KMS-11 (cell line): ENCODE data around the gene MS4A15.

Source experiments
- H2AFZ ChIP-seq: fragments of 200-600 bp; sonication (generic); 2 replicates; pipeline ENCODE4 v1.6.1; 2016; ENCODE audit warnings: antibody characterized with exemption, mixed run types, low read depth
- H3K27ac ChIP-seq: fragments of 200-600 bp; sonication (generic); 2 replicates; pipeline ENCODE4 v1.6.1; 2016; ENCODE audit warnings: mild to moderate bottlenecking, mixed run types
- H3K27me3 ChIP-seq: fragments of 200-600 bp; sonication (generic); 2 replicates; pipeline ENCODE4 v1.6.1; 2017; ENCODE audit warnings: mild to moderate bottlenecking, low read depth, mixed run types, moderate library complexity; ENCODE audit not compliant: insufficient read depth
- H3K36me3 ChIP-seq: fragments of 200-600 bp; sonication (generic); 2 replicates; pipeline ENCODE4 v1.6.1; 2017; ENCODE audit warnings: mild to moderate bottlenecking, mixed run types; ENCODE audit not compliant: insufficient read depth
- H3K4me1 ChIP-seq: fragments of 200-600 bp; sonication (generic); 2 replicates; pipeline ENCODE4 v1.6.1; 2016; ENCODE audit warnings: mild to moderate bottlenecking, low read depth, mixed run types; ENCODE audit not compliant: poor library complexity, severe bottlenecking
- H3K4me2 ChIP-seq: fragments of 200-600 bp; sonication (generic); 2 replicates; pipeline ENCODE4 v1.7.0; 2016; ENCODE audit warnings: mild to moderate bottlenecking, mixed run types
- H3K4me3 ChIP-seq: fragments of 200-600 bp; sonication (generic); IDR thresholded peaks from 2 replicates; pipeline ENCODE4 v1.6.1; 2017; ENCODE audit warnings: low read depth, low read length, mixed read lengths; ENCODE audit not compliant: insufficient read depth
- H3K79me2 ChIP-seq: fragments of 200-600 bp; sonication (generic); 2 replicates; pipeline ENCODE4 v1.6.1; 2016; ENCODE audit warnings: low read depth, mixed run types; ENCODE audit not compliant: insufficient read depth
- H3K9ac ChIP-seq: fragments of 200-600 bp; sonication (generic); 2 replicates; pipeline ENCODE4 v1.6.1; 2016; ENCODE audit warnings: mild to moderate bottlenecking, mixed run types
- H4K20me1 ChIP-seq: fragments of 200-600 bp; sonication (generic); 2 replicates; pipeline ENCODE4 v1.6.1; 2016; ENCODE audit warnings: mild to moderate bottlenecking, mixed run types; ENCODE audit not compliant: insufficient read depth
- TF ChIP-seq, protein P1 (sequence below): fragments of 200-600 bp; sonication (generic); conservative IDR thresholded peaks from 2 replicates; pipeline ENCODE4 v1.6.1; 2017; ENCODE audit warnings: low read depth, mild to moderate bottlenecking, antibody characterized with exemption, low read length, moderate library complexity, mixed read lengths

MS4A15 gene

DNA sequence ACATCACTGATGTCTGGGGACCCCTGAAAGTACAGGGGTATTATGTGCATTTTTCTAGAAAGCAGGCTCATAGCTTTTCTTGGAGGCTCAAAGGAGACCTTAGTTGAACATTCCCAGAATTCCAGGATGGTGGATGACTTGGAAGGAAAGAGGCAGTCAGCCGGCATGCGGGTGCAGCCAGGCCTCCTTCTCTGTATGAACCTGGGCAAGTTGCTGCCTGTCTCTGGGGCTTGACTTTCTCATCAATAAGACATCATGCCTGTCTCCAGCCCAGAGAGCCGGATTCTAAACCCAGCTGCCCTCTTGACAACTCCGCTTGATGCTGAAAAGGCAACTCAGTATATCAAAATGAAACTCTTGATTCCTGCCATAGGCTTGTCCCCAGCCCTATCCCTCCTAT is 12.6 kb downstream of the MS4A15 start:
- H3K9ac ChIP-seq, result no peak overlapping the region
- no peak overlapping the region for H3K4me2 ChIP-seq
- TF ChIP-seq, protein P1, sequence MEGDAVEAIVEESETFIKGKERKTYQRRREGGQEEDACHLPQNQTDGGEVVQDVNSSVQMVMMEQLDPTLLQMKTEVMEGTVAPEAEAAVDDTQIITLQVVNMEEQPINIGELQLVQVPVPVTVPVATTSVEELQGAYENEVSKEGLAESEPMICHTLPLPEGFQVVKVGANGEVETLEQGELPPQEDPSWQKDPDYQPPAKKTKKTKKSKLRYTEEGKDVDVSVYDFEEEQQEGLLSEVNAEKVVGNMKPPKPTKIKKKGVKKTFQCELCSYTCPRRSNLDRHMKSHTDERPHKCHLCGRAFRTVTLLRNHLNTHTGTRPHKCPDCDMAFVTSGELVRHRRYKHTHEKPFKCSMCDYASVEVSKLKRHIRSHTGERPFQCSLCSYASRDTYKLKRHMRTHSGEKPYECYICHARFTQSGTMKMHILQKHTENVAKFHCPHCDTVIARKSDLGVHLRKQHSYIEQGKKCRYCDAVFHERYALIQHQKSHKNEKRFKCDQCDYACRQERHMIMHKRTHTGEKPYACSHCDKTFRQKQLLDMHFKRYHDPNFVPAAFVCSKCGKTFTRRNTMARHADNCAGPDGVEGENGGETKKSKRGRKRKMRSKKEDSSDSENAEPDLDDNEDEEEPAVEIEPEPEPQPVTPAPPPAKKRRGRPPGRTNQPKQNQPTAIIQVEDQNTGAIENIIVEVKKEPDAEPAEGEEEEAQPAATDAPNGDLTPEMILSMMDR, result no peak
- no peaks in the 10 kb centered on the region for H3K79me2 ChIP-seq
- H4K20me1 ChIP-seq, result no peaks in the 10 kb centered on the region
- H3K4me1 ChIP-seq, result peaks cover 14% of the 10 kb centered on the region
- no peak overlapping the region for H3K4me3 ChIP-seq
- H3K27ac ChIP-seq, result no peak overlapping the region
- no peaks in the 10 kb centered on the region for H3K27me3 ChIP-seq
- no peaks in the 10 kb centered on the region for H3K36me3 ChIP-seq
- H2AFZ ChIP-seq, result no peak overlapping the region

DNA sequence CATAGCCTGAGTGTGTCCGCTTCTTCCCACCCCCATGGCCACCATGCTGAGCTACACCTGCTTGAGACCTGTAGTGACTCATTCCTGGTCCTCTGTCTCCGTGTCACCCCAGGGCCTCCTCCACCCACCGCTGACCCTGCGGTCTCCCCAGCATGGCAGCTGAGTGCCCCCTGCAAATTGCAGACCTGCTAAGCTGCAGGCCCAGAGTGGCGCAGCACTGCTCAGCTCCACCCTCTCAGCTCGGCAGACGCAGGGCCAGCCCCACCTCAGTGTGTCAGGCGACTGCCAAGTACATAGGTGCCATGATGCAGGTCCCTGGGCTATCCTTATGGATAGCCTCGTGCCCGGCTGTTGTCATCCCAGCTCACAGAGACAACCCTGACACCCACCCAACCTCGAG is 13.1 kb downstream of the MS4A15 start:
- no peak overlapping the region for H3K4me3 ChIP-seq
- no peak overlapping the region for H3K9ac ChIP-seq
- H3K36me3 ChIP-seq, result no peaks in the 10 kb centered on the region
- no peak overlapping the region for H3K4me2 ChIP-seq
- TF ChIP-seq, protein P1, result no peak
- H3K27me3 ChIP-seq, result no peaks in the 10 kb centered on the region
- H2AFZ ChIP-seq, result no peak overlapping the region
- no peak overlapping the region for H3K27ac ChIP-seq
- no peaks in the 10 kb centered on the region for H3K79me2 ChIP-seq
- peaks cover 8% of the 10 kb centered on the region for H3K4me1 ChIP-seq
- no peaks in the 10 kb centered on the region for H4K20me1 ChIP-seq

DNA sequence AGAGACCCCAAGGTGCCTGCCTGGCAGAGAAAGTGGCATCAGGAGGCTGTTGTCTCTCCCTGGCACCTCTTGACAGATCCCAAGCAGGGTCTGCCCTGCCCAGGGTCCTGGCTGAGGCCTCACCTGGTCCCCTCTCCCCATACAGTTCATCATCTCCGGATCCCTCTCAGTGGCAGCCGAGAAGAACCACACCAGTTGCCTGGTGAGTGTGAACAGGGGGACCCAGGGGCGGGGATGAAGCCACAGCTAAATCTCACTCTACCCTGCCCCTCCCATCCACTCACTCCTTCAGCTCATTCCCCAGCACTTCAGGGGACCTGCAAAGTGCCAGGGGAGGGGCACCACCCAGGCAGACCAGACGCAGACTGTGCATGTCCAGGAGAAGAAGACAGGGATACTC is 14.5 kb downstream of the MS4A15 start:
- Histone ChIP-seq H3K27ac (no peak overlapping the region), H3K4me3 (no peak overlapping the region), H3K4me2 (no peak overlapping the region), H3K27me3 (no peaks in the 10 kb centered on the region), H3K4me1 (no peaks in the 10 kb centered on the region), H3K9ac (no peak overlapping the region), H2AFZ (no peak overlapping the region), H4K20me1 (no peaks in the 10 kb centered on the region), H3K36me3 (no peaks in the 10 kb centered on the region), H3K79me2 (no peaks in the 10 kb centered on the region)
- TF ChIP-seq, protein P1, result no peak

DNA sequence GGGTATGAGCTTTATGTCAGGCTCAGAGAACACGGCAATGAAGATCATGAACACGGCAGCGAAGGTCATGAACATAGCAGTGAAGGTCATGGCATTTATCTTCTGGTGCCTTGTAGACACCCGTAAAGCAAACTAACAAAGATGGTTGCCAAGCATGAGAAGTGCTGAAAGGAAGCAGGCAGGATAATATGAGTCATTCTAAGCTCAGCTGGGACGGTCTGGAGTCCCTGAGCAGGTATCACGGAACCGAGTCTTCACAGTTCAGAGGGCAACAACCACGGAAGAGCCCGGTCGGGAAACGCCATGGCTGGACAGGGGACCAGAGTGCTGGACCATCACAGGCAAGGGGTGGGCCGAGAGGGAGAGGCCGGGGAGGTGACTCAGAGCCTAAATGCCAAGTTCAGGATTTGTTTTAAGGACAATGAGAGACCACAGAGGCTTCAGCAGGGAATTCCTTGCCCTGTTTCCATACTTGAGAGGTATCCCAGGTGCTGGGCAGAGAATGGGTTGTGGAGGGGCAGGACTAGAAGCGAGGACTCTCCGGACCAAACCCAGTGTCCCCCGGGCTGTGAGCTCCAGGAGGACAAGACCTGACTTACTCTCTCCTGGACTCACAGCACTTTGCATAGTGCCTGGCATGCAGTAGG is 15.3 kb downstream of the MS4A15 start:
- no peaks in the 10 kb centered on the region for H3K4me1 ChIP-seq

More for the DNA sequence above, 15.3 kb downstream of the MS4A15 start:
- Histone ChIP-seq H2AFZ (no peak overlapping the region), H3K79me2 (no peaks in the 10 kb centered on the region), H4K20me1 (no peaks in the 10 kb centered on the region), H3K9ac (no peak overlapping the region), H3K27ac (no peak overlapping the region), H3K4me3 (no peak overlapping the region), H3K27me3 (no peaks in the 10 kb centered on the region), H3K36me3 (no peaks in the 10 kb centered on the region), H3K4me2 (no peak overlapping the region)
- TF ChIP-seq, protein P1, result no peak
